ENCODE data around the gene CDK11B.
"Not testable (repeated sequence)": the region's sequence is repeated elsewhere in the genome, so short reads cannot be mapped to it uniquely, and the experiment has no call there.

GRCh38 chr1:1664318-1664717 is 5.5 kb upstream of the CDK11B start:
- TF ChIP-seq CTCF, POLR2A (IDR thresholded peaks at IDR 0.05): not testable (repeated sequence)
